Measurements from ENCODE around the gene LRRC4.

GRCh38 chr7:128030654-128031611 is at the start of gene LRRC4:
- TF ChIP-seq, protein P1, sequence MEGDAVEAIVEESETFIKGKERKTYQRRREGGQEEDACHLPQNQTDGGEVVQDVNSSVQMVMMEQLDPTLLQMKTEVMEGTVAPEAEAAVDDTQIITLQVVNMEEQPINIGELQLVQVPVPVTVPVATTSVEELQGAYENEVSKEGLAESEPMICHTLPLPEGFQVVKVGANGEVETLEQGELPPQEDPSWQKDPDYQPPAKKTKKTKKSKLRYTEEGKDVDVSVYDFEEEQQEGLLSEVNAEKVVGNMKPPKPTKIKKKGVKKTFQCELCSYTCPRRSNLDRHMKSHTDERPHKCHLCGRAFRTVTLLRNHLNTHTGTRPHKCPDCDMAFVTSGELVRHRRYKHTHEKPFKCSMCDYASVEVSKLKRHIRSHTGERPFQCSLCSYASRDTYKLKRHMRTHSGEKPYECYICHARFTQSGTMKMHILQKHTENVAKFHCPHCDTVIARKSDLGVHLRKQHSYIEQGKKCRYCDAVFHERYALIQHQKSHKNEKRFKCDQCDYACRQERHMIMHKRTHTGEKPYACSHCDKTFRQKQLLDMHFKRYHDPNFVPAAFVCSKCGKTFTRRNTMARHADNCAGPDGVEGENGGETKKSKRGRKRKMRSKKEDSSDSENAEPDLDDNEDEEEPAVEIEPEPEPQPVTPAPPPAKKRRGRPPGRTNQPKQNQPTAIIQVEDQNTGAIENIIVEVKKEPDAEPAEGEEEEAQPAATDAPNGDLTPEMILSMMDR (IDR thresholded peaks at IDR 0.05), result no peak
- no peak for TF ChIP-seq POLR2A (IDR thresholded peaks at IDR 0.05)

Data from lower leg skin (tissue), 3 donors.